IPS-18c (cell line): Measurements from ENCODE around the gene ARHGAP26.

Experiments
- H3K4me3 ChIP-seq: 2 replicates; pipeline ENCODE4 v1.7.0; 2013; ENCODE audit warnings: low read depth, mild to moderate bottlenecking, low read length, moderate library complexity; ENCODE audit not compliant: insufficient read depth
- H3K9me3 ChIP-seq: one replicate; pipeline ENCODE4 v1.6.1; 2013; ENCODE audit warnings: mild to moderate bottlenecking, low read length, moderate library complexity; ENCODE audit not compliant: control insufficient read depth, insufficient read depth

ARHGAP26 gene

GRCh38 chr5:143166661-143167420 is 396.7 kb downstream of the ARHGAP26 start:
- no peaks in the 10 kb centered on the region for H3K9me3 ChIP-seq
- no peak overlapping the region for H3K4me3 ChIP-seq

GRCh38 chr5:143168171-143168741 is 398.1 kb downstream of the ARHGAP26 start:
- Histone ChIP-seq H3K4me3 (no peak overlapping the region), H3K9me3 (no peaks in the 10 kb centered on the region)

- H3K4me3 ChIP-seq, result no peak overlapping the region
- no peaks in the 10 kb centered on the region for H3K9me3 ChIP-seq
These were observed 399.0 kb downstream of the ARHGAP26 start for GRCh38 chr5:143168921-143169810.

GRCh38 chr5:143170104-143170503 is 399.9 kb downstream of the ARHGAP26 start:
- Histone ChIP-seq H3K9me3 (no peaks in the 10 kb centered on the region), H3K4me3 (no peak overlapping the region)

- Histone ChIP-seq H3K9me3 (no peaks in the 10 kb centered on the region), H3K4me3 (no peak overlapping the region)
These were observed 400.8 kb downstream of the ARHGAP26 start for GRCh38 chr5:143170977-143171376.

GRCh38 chr5:143172739-143173138 is 402.6 kb downstream of the ARHGAP26 start:
- no peak overlapping the region for H3K4me3 ChIP-seq
- H3K9me3 ChIP-seq, result no peaks in the 10 kb centered on the region

- H3K4me3 ChIP-seq, result no peak overlapping the region
- no peaks in the 10 kb centered on the region for H3K9me3 ChIP-seq
These were observed 403.1 kb downstream of the ARHGAP26 start for GRCh38 chr5:143173139-143173889.

- Histone ChIP-seq H3K9me3 (no peaks in the 10 kb centered on the region), H3K4me3 (no peak overlapping the region)
These were observed 404.7 kb downstream of the ARHGAP26 start for GRCh38 chr5:143174714-143175398.

- Histone ChIP-seq H3K9me3 (no peaks in the 10 kb centered on the region), H3K4me3 (no peak overlapping the region)
These were observed 405.9 kb downstream of the ARHGAP26 start for GRCh38 chr5:143176048-143176447.

GRCh38 chr5:143177263-143177983 is 407.2 kb downstream of the ARHGAP26 start:
- Histone ChIP-seq H3K9me3 (no peaks in the 10 kb centered on the region), H3K4me3 (no peak overlapping the region)

- Histone ChIP-seq H3K9me3 (no peaks in the 10 kb centered on the region), H3K4me3 (no peak overlapping the region)
These were observed 409.1 kb downstream of the ARHGAP26 start for GRCh38 chr5:143179126-143179740.

GRCh38 chr5:143180751-143181150 is 410.6 kb downstream of the ARHGAP26 start:
- H3K4me3 ChIP-seq, result no peak overlapping the region

GRCh38 chr5:143181173-143181572 is 411.0 kb downstream of the ARHGAP26 start:
- Histone ChIP-seq H3K9me3 (no peaks in the 10 kb centered on the region), H3K4me3 (no peak overlapping the region)

More at GRCh38 chr5:143180751-143181150, 410.6 kb downstream of the ARHGAP26 start:
- H3K9me3 ChIP-seq, result no peaks in the 10 kb centered on the region

- H3K4me3 ChIP-seq, result no peak overlapping the region
These were observed 411.9 kb downstream of the ARHGAP26 start for GRCh38 chr5:143182106-143182505.

GRCh38 chr5:143182901-143183820 is 413.0 kb downstream of the ARHGAP26 start:
- H3K4me3 ChIP-seq, result no peak overlapping the region
- no peaks in the 10 kb centered on the region for H3K9me3 ChIP-seq

More at GRCh38 chr5:143182106-143182505, 411.9 kb downstream of the ARHGAP26 start:
- no peaks in the 10 kb centered on the region for H3K9me3 ChIP-seq
